ENCODE results near the gene TMEM243.

GRCh38 chr7:87202208-87202607 is 17.3 kb downstream of the TMEM243 start:
- no peak for TF ChIP-seq CTCF (conservative IDR thresholded peaks at IDR 0.05)
- no peak for TF ChIP-seq ZFX (IDR thresholded peaks at IDR 0.05)

Data from C4-2B (cell line).